Measurements from ENCODE around the gene ITGB8. TPM values are rescaled to one million over a fixed set of nuclear protein-coding genes. Genes with fewer than 3 reads are reported as not detected.

The ITGB8 gene
- total RNA-seq, 1 experiment from 2014 or later: 13.9 TPM

DNA sequence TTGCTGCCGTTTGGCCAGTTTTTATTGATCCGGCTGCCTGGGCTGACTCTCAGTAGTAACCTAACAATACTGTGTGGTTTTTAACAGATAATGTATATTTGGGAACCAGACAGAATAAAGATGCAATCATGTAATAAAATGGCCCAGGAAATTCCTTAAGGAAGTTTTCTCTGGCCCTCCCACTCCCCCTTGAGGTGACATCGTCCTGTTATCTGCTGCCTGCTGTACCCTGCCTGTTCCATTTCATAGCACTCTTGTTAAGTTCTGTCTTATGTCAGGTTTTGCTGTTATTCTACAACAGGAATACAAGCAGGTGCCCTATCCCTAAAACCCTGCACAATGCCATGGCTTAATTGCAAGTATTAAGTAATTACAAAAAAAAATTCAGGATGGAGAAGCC lies 12.5 kb downstream of the ITGB8 start:
- TF ChIP-seq, protein P1, sequence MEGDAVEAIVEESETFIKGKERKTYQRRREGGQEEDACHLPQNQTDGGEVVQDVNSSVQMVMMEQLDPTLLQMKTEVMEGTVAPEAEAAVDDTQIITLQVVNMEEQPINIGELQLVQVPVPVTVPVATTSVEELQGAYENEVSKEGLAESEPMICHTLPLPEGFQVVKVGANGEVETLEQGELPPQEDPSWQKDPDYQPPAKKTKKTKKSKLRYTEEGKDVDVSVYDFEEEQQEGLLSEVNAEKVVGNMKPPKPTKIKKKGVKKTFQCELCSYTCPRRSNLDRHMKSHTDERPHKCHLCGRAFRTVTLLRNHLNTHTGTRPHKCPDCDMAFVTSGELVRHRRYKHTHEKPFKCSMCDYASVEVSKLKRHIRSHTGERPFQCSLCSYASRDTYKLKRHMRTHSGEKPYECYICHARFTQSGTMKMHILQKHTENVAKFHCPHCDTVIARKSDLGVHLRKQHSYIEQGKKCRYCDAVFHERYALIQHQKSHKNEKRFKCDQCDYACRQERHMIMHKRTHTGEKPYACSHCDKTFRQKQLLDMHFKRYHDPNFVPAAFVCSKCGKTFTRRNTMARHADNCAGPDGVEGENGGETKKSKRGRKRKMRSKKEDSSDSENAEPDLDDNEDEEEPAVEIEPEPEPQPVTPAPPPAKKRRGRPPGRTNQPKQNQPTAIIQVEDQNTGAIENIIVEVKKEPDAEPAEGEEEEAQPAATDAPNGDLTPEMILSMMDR (conservative IDR thresholded peaks at IDR 0.05; ENCODE audit: low read depth, low read length): peak; percentile 49
- TF ChIP-seq EZH2phosphoT487 (IDR thresholded peaks at IDR 0.05; ENCODE audit: borderline replicate concordance, low read length): no peak
- ChIA-PET POLR2A (ENCODE audit: unreplicated experiment) (no interaction called here), CTCF (no interaction called here)
- H3K4me2 ChIP-seq (ENCODE audit: low read length): no peak overlapping the region
- H4K20me1 ChIP-seq (ENCODE audit: low read length): no peaks in the 10 kb centered on the region
- ATAC-seq (peak; percentile 30; the same call in 1 of the 2 replicates), DNase-seq (peak; percentile 37)
- no peak overlapping the region for H3K27ac ChIP-seq (ENCODE audit: low read length)
- no peaks in the 10 kb centered on the region for H3K9me3 ChIP-seq (ENCODE audit: low read length)
- H3K9ac ChIP-seq (ENCODE audit: low read length): no peak overlapping the region
- no peaks in the 10 kb centered on the region for H3K9me2 ChIP-seq (replicated peaks; ENCODE audit: low read length)
- BruUV-seq (replicated peaks): no TSS peak
- peaks cover 3% of the 10 kb centered on the region for H3F3A ChIP-seq (ENCODE audit: low read length, unreplicated experiment)
- H2AFZ ChIP-seq (ENCODE audit: low read length): no peak overlapping the region
- H3K79me2 ChIP-seq (ENCODE audit: low read length): no peaks in the 10 kb centered on the region
- no peaks in the 10 kb centered on the region for H3K36me3 ChIP-seq (ENCODE audit: low read depth, low read length)
- intact Hi-C loops (cut with micrococcal nuclease): no loop called here
- no peaks in the 10 kb centered on the region for H3K27me3 ChIP-seq (ENCODE audit: low read length)
- H3K4me3 ChIP-seq (ENCODE audit: low read length): no peak overlapping the region
- peaks cover 27% of the 10 kb centered on the region for H3K4me1 ChIP-seq (ENCODE audit: insufficient read depth, low read length)

DNA sequence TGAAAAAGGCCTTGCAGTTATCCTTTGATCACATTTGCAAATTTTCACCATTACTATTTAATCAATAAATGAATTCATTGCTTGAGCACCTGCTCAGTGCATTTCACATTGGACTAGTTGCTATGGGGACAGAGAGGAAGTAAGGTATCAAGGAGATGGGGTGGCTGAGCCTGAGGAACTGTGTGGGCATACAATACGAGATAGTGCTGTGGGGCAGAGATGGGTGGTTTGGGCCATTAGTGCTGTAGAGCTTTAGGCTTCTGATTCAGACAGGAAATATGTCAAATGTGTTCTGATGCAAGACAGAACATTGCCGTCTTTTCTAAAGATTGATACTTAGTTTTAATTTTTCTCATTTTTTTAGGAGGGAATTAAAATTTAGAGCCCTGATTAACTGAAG lies 13.2 kb downstream of the ITGB8 start:
- CTCF ChIA-PET: no interaction called here
- Histone ChIP-seq H3K27ac (ENCODE audit: low read length) (no peak overlapping the region), H3K9me2 (replicated peaks; ENCODE audit: low read length) (no peaks in the 10 kb centered on the region), H4K20me1 (ENCODE audit: low read length) (no peaks in the 10 kb centered on the region), H3K4me3 (ENCODE audit: low read length) (no peak overlapping the region), H3K4me1 (ENCODE audit: insufficient read depth, low read length) (peaks cover 27% of the 10 kb centered on the region), H3K79me2 (ENCODE audit: low read length) (no peaks in the 10 kb centered on the region), H3K36me3 (ENCODE audit: low read depth, low read length) (no peaks in the 10 kb centered on the region), H3K9ac (ENCODE audit: low read length) (no peak overlapping the region), H3K9me3 (ENCODE audit: low read length) (no peaks in the 10 kb centered on the region), H3K27me3 (ENCODE audit: low read length) (no peaks in the 10 kb centered on the region), H3F3A (ENCODE audit: low read length, unreplicated experiment) (peaks cover 3% of the 10 kb centered on the region), H2AFZ (ENCODE audit: low read length) (no peak overlapping the region), H3K4me2 (ENCODE audit: low read length) (no peak overlapping the region)
- intact Hi-C loops (cut with micrococcal nuclease): no loop called here
- DNase-seq (no peak), ATAC-seq (no peak)
- POLR2A ChIA-PET (ENCODE audit: unreplicated experiment): no interaction called here
- no TSS peak for BruUV-seq (replicated peaks)
- TF ChIP-seq EZH2phosphoT487 (IDR thresholded peaks at IDR 0.05; ENCODE audit: borderline replicate concordance, low read length): no peak
- no peak for TF ChIP-seq EZH2 (IDR thresholded peaks at IDR 0.05; ENCODE audit: low read length, unreplicated experiment)
- TF ChIP-seq, protein P1 (conservative IDR thresholded peaks at IDR 0.05; ENCODE audit: low read depth, low read length): no peak

DNA sequence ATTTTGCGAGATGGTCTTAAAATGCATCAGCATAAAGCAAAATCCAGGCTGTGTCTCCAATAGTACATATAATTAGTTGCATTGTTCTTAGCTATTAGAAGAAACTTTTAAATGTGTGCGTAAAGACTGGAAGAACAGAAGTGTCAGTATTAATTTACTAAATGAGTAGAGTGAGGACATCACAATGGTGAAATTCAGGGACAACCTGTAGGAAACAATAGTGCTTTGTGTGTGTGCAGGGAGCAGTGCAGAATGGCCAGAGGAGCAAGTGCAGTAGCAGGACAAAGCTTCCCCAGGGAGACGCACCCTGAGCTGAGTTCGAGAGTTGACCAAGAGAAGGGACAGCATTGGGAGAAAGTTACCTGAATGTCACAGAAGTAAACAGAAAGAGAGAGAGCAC lies 13.7 kb downstream of the ITGB8 start:
- Histone ChIP-seq H2AFZ (ENCODE audit: low read length) (no peak overlapping the region), H3F3A (ENCODE audit: low read length, unreplicated experiment) (peaks cover 3% of the 10 kb centered on the region), H3K9me3 (ENCODE audit: low read length) (no peaks in the 10 kb centered on the region), H3K27me3 (ENCODE audit: low read length) (no peaks in the 10 kb centered on the region), H3K9ac (ENCODE audit: low read length) (no peak overlapping the region), H3K4me2 (ENCODE audit: low read length) (no peak overlapping the region), H3K9me2 (replicated peaks; ENCODE audit: low read length) (no peaks in the 10 kb centered on the region), H3K27ac (ENCODE audit: low read length) (no peak overlapping the region), H3K4me3 (ENCODE audit: low read length) (no peak overlapping the region), H3K36me3 (ENCODE audit: low read depth, low read length) (no peaks in the 10 kb centered on the region), H3K4me1 (ENCODE audit: insufficient read depth, low read length) (peaks cover 27% of the 10 kb centered on the region), H3K79me2 (ENCODE audit: low read length) (no peaks in the 10 kb centered on the region), H4K20me1 (ENCODE audit: low read length) (no peaks in the 10 kb centered on the region)
- CTCF ChIA-PET: no interaction called here
- BruUV-seq (replicated peaks): no TSS peak
- TF ChIP-seq, protein P1 (conservative IDR thresholded peaks at IDR 0.05; ENCODE audit: low read depth, low read length): no peak
- TF ChIP-seq EZH2 (IDR thresholded peaks at IDR 0.05; ENCODE audit: low read length, unreplicated experiment): no peak
- no peak for TF ChIP-seq EZH2phosphoT487 (IDR thresholded peaks at IDR 0.05; ENCODE audit: borderline replicate concordance, low read length)
- POLR2A ChIA-PET (ENCODE audit: unreplicated experiment): no interaction called here
- ATAC-seq (no peak), DNase-seq (no peak)
- intact Hi-C loops (cut with micrococcal nuclease): no loop called here
